Measurements from ENCODE around the gene SPOCK1.
"Not testable (repeated sequence)": the region's sequence is repeated elsewhere in the genome, so short reads cannot be mapped to it uniquely, and the experiment has no call there.

SPOCK1 gene

DNA sequence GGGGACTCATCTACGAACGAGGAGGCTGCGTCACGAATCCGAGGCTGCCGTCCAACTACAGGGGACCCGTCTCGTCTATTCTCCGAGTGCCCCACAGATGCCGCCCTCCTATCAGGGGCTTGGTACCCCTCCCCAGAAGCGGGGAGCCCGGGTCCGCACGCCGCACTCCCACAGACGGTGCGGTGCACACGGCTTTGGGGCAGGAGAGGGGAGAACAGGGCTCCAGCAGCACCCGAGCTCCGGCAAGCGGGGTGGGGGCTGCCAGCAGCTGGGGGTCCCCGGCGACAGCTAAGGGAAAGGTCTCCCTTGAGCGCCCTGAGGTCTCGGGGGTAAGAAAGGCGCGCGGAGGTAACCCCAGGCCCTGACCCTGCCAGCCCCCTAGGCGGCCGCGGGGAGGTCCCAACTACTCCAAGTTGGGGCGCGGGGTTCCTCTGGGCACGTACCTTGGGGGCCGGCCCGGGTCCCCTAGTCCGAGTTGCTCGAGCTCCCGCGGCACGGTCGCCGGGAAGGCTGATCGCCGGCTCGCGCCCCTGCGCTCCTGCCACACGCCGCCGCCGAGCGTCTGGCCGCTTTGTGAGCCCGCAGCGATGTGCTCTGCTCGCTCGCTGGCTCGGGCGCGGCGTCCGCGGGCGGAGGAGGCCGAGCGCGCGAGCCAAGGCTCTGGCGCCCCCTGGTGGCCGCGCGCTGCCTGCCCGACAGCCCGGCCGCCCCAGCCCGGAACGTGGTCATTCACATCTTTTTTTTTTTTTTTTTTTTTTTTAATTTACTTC lies at the start of gene SPOCK1:
Gene SPOCK1 (minus strand): TSS at position 591 of the 770 bp plus-strand sequence.
- peak; percentile 51 for DNase-seq

DNA sequence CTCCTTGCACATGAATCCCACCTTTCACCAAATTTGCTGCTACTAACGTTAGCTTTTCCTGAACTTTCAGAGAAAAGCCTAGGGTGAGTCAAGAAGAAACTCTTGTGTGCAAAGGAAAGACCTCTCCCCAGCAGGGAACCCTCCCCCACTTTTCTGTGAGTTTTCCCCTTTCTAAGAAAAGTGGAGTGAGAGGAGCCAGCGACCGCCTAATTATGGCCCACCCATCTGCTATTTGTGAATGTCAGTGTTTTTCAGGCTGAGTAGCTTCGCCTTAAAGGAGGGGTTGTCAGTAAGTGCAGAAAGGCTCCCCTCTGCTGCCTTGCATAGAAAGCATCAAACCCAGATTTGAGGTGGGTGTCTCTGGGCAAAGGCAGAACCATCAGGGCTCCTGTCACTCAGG lies 46.8 kb upstream of the SPOCK1 start:
- no peak for DNase-seq

DNA sequence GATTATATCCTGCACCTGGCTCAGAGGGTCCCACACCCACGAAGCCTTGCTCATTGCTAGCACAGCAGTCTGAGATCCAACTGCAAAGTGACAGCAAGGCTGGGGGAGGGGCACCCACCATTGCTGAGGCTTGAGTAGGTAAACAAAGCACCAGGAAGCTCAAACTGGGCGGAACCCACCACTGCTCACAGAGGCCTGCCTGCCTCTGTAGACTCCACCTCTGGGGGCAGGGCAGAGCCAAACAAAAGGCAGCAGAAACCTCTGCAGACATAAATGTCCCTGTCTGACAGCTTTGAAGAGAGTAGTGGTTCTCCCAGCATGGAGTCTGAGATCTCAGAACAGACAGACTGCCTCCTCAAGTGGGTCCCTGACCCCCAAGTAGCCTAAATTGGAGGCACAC lies 36.3 kb upstream of the SPOCK1 start:
- not testable (repeated sequence) for DNase-seq

DNA sequence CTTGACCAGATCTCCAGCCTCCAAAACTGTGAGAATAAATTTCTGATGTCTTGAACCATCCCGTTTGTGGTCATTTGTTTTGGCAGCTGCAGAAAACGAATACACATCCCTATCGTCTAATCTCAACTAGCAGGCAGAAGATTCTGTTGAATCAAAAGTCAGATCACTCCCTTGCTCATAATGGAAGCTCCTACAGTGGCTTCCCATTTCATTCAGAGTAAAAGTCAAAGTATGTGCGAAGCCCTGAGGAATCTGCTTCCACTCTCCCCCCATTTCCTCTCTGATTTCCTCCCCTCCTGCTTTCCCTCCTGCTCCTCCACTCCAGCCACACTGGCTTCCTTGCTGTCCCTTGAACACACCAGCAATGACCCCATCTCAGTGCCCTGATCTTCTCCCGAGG lies 34.8 kb upstream of the SPOCK1 start:
- DNase-seq = no peak

DNA sequence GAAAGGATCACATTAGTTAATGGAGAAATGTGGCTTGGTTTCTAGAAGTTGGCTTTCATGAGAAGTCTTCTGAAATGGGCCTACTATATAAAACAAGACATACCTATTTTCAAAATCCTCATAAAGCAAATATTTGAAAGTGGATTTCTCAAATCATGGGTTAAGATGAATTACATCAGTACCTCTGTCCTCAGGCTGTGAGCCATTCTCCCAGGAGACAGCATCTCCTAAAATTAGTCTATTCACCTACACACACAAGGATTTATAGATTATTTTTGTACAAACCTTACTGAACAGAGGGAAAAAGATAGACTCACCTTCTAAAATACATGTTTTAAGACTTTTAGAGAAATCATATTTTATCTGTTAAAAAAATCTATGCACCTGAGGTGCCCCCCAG lies 32.1 kb upstream of the SPOCK1 start:
- no peak for DNase-seq

DNA sequence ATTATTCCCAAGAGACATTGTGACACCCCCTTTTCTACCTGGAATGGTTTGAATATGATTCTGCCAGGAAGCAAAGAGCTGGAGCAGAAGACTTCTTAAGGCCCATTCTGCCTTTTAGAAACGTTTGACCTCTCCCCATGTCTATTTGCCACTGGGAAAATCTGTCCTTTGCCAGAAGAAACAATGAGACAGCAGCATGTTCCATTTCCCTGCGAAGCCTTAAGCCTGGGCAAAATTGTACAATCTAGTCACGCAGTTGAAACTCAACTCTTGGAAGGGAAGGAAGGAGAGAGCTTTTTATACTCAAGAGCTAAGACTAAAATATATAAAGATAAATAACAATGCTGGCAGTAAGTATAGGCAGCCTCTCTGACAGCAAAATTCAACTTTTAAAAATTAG lies 22.1 kb upstream of the SPOCK1 start:
- no peak for DNase-seq

DNA sequence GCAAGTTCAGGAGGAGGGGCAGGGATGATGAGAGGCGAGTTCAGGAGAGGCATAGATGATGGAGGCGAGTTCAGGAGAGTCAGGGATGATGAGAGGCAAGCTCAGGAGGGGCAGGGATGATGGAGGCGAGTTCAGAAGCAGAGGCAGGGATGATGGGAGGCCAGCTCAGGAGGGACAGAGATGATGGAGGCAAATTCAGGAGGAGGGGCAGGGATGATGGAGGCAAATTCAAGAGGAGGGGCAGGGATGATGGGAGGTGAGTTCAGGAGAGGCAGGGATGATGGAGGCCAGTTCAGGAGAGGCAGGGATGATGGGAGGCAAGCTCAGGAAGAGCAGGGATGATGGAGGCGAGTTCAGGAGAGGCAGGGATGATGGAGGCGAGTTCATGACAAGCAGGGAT lies 17.8 kb upstream of the SPOCK1 start:
- DNase-seq = no peak

DNA sequence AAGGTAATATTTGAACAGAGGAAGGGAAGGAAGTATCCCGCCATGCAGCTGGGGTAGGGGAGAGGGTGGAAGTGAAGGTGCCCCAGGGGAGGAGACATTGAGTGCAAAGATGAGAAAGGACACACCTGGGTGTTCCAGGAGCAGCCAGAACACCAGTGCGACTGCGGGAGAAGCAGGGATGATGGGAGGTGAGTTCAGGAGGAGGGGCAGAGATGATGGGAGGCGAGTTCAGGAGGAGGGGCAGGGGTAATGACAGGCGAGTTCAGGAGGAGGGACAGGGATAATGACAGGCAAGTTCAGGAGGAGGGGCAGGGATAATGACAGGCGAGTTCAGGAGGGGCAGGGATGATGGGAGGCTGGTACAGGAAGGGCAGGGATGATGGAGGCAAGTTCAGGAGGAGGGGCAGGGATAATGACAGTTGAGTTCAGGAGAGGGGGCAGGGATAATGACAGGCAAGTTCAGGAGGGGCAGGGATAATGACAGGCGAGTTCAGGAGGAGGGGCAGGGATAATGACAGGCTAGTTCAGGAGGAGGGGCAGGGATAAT lies 17.2 kb upstream of the SPOCK1 start:
- DNase-seq = no peak

DNA sequence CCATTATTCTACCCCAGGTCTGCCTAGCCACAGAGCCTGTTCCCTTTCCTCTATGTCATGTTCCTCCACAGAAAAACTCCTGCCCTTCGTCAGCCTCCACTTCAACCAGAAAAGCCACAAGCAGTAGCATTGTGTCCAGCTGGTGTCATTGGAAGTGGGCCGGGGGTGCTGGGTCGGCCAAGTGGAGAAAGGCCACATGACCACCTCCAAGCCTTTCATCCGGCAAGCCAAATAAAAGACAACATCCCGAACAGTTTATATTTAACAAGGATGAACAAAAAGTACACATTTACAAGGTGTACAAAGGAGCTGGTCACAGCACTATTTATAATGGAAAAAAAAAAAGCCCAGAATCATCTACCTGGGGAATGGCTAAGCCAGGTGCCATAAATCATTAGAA lies 16.1 kb upstream of the SPOCK1 start:
- DNase-seq = no peak

DNA sequence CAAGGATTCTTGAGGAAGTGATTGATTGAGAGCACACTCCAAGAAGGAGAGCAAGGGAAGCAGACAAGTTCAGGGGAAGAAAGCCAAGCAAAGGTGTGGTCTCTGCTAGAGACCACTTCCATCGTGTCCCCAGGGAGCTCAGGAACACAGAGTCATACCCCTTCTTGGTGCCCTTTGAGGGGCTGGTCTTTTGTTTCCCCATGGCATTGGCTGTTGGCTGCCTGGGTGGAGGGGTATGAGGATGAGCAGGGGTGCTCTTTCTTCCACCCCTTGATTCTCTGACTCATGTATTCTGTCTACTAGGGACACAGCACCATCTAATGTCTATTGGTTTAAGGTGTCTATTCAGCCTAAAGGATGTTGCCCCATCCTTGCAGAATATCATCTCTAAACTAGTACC lies 11.5 kb upstream of the SPOCK1 start:
- no peak for DNase-seq

DNA sequence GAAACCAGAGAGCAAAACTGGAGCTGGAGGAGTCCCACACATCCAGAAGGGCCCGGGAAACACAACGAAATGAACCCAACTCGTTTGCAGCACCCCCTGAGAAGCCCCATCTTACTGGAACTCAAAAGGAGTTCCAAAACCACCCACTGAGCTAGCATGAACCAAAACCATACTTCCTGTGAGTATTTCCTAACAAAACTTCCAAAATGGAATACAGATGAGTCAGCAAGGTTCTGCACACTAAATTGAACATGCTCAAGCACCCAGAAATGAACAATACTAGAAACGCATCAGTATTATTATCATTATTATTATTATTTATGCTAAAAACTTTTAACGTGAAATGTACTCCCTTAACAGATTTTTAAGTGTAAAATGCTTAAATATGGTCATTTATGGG lies 8.0 kb upstream of the SPOCK1 start:
- no peak for DNase-seq

DNA sequence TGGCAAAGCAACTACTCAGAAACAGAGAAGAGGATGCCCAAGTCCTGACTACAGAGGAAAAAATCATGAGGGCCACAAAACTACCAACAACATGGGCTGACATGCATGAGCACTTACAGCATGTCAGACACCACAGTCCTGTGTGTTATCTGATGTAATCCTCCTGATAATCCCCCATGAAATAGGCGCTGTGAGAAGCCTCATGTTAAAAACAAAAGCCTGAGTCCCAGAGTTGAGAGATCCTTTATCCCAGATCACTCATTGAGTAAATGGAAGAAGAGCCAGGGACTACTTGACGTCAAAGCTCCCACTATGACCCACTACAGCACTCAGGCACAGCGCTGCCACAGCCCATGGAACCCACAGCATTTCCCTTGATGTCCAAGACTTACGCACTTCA lies 7.2 kb upstream of the SPOCK1 start:
- no peak for DNase-seq

DNA sequence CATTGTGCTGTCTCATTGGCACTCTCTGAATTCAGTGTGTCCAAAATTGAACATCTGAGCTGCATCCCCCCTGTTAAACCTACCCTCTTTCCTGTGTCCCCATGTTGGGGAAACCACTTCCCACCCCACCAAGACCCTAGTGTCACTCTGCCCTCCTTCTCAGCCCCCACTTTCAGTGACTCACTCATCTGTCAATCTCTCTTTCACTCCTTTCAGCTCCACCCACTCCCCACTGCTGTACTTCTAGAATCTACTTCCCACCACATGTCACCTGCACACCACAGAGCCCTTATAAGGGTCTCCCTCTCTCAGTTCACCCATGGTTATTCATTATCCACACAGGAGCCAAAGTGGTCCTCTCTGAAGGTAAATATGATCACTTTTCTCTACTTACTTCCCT lies 5.8 kb upstream of the SPOCK1 start:
- no peak for DNase-seq

DNA sequence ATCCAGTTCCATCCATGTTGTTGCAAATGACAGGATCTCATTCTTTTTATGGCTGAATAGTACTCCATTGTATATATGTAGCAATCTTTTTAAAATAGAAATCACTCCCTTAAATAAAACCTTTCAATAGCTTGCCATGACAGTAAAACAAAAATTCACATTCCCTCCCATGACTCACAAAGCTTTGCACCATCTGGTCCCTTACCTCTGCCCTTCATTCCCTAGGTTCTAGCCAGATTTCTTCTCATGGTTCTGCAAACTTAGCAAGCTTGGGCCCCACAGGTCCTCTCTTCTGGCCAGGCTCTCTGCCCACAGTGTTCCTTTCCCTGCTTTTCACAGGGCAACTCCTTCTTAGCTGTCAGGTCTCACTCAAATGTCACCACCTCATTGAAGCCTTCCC lies 4.3 kb upstream of the SPOCK1 start:
- no peak for DNase-seq

DNA sequence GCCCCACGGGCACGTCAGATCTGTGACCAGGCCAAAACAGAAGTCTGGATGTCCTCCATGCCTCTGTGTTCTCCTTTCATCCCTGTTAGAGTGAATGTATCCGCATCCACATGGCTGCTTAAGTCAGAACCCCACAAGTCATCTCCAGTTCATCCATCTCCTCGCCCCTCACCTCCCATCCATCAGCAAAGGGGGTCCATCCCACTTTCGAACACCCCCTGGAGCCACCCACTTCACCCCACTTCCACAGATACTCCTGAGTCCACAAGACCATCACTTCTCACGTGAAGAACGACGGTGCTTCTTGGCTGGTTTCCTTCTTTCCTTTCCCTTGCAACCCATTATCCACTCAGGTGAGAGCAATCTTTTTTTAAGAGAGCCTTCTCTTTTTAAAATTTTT lies 3.5 kb upstream of the SPOCK1 start:
- DNase-seq = no peak

DNA sequence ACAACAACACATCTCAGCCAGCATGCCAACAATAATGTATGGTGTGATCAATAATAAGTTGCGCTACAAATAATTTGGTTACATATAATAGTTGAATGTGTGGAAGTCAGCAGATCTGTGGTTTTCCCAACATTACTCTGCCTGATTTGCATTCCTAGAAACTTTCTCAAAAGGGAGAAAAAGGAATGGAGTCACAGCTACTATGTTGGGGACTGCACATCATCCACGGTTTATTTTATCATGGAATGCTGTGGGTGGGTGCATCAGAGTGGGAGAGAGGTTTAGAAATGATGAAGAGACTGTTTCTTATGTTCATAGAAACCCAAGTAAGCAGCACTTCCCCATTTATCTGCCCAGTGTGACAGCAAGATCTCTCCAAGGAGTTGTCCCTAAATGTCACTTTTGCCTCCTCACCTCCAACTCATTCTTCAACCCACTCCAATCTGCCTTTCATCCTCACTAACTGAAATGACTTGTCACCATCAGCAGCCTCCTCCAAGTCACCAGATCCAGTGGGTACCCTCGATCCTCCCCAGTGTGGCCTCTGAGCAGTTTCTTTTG lies 2.8 kb upstream of the SPOCK1 start:
- DNase-seq = no peak

DNA sequence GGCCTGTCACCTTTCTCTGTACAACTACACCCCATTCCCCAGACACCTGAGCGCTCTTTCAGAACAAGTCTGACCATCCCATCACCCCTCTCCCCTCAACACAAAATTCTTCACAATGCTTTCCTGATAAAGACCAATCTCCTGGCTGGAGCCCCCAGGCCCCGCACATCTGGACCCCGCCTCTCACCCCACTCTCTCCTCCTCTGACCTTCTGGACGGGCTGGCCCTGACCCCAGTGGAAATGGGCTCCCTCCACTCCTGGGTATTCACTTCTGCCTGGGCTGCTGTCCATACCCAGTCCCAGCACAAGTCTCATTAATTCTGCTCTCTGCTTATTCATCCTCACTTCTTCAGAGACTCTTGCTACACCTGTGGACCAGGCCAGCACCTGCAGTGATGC lies 2.1 kb upstream of the SPOCK1 start:
- DNase-seq = no peak

DNA sequence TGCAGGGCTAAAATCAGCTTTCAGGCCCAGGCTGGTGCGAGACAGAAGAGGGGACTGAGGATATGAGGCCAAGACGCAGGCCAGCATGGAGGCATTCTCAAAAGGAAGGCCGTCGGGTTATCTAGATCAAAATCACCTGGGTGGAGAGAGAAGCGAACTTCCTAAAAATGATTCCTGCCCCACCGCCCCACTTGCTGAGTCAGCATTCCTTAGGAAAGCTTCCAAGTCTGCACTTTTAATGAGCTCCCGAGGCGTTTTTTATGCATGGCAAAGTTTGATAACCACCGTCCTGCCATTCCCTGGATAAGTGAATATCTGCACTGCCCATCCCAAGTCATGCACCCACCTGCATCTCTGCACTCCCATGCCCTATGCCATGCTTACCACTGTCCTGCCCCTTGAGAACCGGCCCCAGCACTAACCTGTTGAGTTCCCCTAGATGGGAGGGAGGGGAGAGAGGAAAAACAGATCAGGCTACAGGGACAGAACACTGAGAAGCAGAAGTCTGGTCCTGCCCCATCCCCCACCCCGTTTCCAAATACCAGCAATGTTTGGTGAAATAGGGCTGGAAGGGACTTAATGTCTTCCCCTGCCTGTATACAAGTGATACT lies 1.6 kb upstream of the SPOCK1 start:
- DNase-seq = no peak

DNA sequence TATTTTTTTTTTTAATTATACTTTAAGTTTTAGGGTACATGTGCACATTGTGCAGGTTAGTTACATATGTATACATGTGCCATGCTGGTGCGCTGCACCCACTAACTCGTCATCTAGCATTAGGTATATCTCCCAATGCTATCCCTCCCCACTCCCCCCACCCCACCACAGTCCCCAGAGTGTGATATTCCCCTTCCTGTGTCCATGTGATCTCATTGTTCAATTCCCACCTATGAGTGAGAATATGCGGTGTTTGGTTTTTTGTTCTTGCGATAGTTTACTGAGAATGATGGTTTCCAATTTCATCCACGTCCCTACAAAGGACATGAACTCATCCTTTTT lies 351 bp upstream of the SPOCK1 start:
- not testable (repeated sequence) for DNase-seq

DNA sequence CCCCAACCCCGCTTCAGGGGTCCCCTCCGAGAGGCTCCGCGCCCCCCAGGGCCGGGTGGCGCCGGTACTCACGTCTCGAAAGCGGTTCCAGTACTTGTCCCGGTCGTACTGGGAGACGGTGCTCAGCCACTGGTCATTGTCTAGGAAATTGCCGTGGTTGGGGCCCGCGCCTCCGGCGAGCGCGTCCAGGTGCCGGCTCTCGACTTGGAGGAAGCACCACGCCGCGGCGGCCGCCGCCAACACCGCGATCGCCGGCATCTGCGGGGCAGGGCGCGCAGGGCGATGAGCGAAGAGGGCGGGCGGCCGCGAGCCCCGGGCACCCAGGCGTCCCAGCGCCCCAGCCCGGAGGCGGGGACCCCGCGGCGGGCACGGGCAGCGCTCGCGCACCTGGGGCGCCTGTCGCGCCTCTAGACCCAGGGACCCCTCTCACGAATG lies 808 bp downstream of the SPOCK1 start:
- no peak for DNase-seq

DNA sequence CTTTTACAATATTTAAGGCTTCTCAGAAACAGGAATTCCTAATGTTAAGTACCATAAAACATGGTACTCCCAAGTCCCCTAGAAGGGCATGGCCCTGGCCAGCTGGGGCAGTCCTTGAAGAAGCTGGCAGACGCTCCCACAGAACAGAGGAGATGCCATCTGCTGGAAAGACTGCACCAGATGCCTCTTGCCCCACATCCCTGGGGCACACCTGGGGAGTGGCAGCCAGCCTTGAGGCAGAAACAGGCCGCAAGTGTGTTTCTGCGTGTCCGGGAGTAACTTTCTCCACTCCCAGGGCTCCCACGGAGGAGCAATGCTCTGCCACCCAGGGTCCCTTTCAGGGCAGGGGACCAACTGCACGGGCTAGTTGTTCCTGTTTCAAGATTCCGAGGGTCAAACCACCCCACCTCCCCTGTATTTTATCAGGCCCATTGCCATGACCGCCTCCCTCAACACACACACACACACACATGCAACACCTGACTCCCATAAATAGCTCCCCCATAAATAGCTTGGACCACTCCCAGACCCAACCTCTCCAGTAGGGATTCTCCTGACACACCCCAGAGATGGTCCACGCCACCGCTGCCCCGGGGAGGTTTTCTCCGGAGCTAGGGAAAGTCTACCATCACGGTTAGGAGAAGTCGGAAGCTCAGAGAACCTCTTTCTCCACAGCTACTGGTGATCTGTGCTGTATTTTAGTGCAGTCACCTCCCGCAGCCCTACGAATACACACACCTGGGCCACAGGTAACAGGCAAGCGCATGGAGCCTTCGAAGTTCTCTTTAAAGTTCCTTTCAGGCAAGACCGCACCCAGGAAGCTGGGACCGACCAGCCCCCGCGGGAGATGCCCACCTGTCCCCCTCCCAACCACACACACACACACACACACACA lies 1.5 kb downstream of the SPOCK1 start:
- no peak for DNase-seq

DNA sequence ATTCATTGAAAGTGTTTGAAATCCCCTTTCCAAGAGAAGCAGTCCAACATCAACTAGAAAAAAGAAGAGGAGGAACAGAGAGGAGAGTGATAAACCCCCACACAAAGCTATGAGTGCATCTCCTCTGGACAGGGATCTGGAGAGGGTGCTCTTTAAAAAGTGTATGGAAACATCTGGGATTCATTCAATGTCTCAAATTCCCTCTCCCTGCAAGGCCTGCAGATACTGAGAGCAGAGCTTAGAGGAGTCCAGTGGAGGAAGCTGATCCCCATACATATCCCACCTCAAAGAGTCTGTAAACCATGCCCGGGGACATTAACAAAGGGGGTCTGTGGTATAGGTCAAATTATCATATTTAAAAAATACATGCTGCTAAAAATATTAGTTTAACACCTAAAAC lies 2.2 kb downstream of the SPOCK1 start:
- no peak for DNase-seq

DNA sequence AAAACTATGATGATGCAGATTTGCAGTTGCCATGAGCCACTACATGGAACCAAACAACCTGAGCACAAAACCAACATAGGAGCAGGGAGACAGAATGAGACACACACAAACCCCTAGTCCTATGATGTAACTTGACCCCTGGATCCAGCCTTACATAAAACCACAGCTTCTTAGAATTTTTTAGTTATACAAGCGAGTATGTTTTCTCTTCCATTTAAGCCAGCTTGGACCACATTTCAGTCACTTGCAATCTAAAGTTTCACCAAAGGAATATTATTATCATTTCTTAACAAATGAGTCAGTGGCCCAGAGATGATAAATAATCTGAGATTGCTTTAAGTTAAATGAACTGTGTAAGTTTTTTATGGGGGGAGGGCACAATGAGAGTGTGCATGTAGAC lies 6.8 kb downstream of the SPOCK1 start:
- no peak for DNase-seq
